Measurements from ENCODE around the gene TEX13A. TPM values are rescaled to one million over a fixed set of nuclear protein-coding genes. Genes with fewer than 3 reads are reported as not detected.

The TEX13A gene
- total RNA-seq, 1 experiment from 2014 or later = not detected

GRCh38 chrX:105221374-105221773 lies 880 bp upstream of the TEX13A start:
- DNase-seq (ENCODE audit: low read depth, low spot score) (no peak), ATAC-seq (no peak)
- no TSS peak for BruUV-seq (replicated peaks)
- Histone ChIP-seq H3K27ac (ENCODE audit: low read length) (no peak overlapping the region), H3K4me3 (ENCODE audit: low read depth in 2 of 2, low read length in 2 of 2) (no peak overlapping the region), H3K27me3 (ENCODE audit: control insufficient read depth, insufficient read depth, low read length) (no peaks in the 10 kb centered on the region), H3K4me1 (ENCODE audit: control insufficient read depth, insufficient read depth, low read length) (no peaks in the 10 kb centered on the region), H3K36me3 (ENCODE audit: control insufficient read depth, insufficient read depth, low read length) (no peaks in the 10 kb centered on the region), H3K9me3 (ENCODE audit: control insufficient read depth, insufficient read depth, low read depth, low read length) (no peaks in the 10 kb centered on the region)
- TF ChIP-seq, protein P1, sequence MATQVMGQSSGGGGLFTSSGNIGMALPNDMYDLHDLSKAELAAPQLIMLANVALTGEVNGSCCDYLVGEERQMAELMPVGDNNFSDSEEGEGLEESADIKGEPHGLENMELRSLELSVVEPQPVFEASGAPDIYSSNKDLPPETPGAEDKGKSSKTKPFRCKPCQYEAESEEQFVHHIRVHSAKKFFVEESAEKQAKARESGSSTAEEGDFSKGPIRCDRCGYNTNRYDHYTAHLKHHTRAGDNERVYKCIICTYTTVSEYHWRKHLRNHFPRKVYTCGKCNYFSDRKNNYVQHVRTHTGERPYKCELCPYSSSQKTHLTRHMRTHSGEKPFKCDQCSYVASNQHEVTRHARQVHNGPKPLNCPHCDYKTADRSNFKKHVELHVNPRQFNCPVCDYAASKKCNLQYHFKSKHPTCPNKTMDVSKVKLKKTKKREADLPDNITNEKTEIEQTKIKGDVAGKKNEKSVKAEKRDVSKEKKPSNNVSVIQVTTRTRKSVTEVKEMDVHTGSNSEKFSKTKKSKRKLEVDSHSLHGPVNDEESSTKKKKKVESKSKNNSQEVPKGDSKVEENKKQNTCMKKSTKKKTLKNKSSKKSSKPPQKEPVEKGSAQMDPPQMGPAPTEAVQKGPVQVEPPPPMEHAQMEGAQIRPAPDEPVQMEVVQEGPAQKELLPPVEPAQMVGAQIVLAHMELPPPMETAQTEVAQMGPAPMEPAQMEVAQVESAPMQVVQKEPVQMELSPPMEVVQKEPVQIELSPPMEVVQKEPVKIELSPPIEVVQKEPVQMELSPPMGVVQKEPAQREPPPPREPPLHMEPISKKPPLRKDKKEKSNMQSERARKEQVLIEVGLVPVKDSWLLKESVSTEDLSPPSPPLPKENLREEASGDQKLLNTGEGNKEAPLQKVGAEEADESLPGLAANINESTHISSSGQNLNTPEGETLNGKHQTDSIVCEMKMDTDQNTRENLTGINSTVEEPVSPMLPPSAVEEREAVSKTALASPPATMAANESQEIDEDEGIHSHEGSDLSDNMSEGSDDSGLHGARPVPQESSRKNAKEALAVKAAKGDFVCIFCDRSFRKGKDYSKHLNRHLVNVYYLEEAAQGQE (IDR thresholded peaks at IDR 0.05; ENCODE audit: insufficient read depth in 1 of 2, low read depth in 2 of 2, low read length in 1 of 2) = no peak
- no peak for TF ChIP-seq TCF7L2 (IDR thresholded peaks at IDR 0.05; ENCODE audit: low read depth, low read length)
- no peak for TF ChIP-seq CTCF (IDR thresholded peaks at IDR 0.05)
- no peak for TF ChIP-seq SIN3A (IDR thresholded peaks at IDR 0.05; ENCODE audit: borderline replicate concordance, insufficient read depth, low read depth, low read length)
- TF ChIP-seq POLR2AphosphoS5 (IDR thresholded peaks at IDR 0.05; ENCODE audit: low read depth, low read length) = no peak
- POLR2A ChIA-PET = no interaction called here
- CTCF ChIA-PET = no interaction called here
- intact Hi-C loops (cut with micrococcal nuclease; ENCODE audit: unreplicated experiment) = no loop called here
- in situ Hi-C loops (cut with HindIII; ENCODE audit: low pct_unique_long_range_greater_than_20kb, low sequenced_read_pairs) = no loop called here

GRCh38 chrX:105219454-105220401 lies 766 bp downstream of the TEX13A start:
- H3K27ac ChIP-seq (ENCODE audit: low read length) = no peak overlapping the region
- ATAC-seq (no peak), DNase-seq (ENCODE audit: low read depth, low spot score) (no peak)
- TF ChIP-seq SIN3A (IDR thresholded peaks at IDR 0.05; ENCODE audit: borderline replicate concordance, insufficient read depth, low read depth, low read length) (no peak), CTCF (IDR thresholded peaks at IDR 0.05) (no peak), TCF7L2 (IDR thresholded peaks at IDR 0.05; ENCODE audit: low read depth, low read length) (no peak), POLR2AphosphoS5 (IDR thresholded peaks at IDR 0.05; ENCODE audit: low read depth, low read length) (no peak)
- TF ChIP-seq, protein P1 (IDR thresholded peaks at IDR 0.05; ENCODE audit: insufficient read depth in 1 of 2, low read depth in 2 of 2, low read length in 1 of 2) = no peak
- intact Hi-C loops (cut with micrococcal nuclease; ENCODE audit: unreplicated experiment) (no loop called here), in situ Hi-C loops (cut with HindIII; ENCODE audit: low pct_unique_long_range_greater_than_20kb, low sequenced_read_pairs) (no loop called here)
- ChIA-PET POLR2A (interaction anchor here (0.6 kb wide), 1 partner anchor 673 kb away, joined by 14 read pairs; no protein-coding TSS in a partner anchor), CTCF (no interaction called here)
- no peaks in the 10 kb centered on the region for H3K36me3 ChIP-seq (ENCODE audit: control insufficient read depth, insufficient read depth, low read length)
- BruUV-seq (replicated peaks) = no TSS peak
- no peaks in the 10 kb centered on the region for H3K27me3 ChIP-seq (ENCODE audit: control insufficient read depth, insufficient read depth, low read length)
- no peaks in the 10 kb centered on the region for H3K9me3 ChIP-seq (ENCODE audit: control insufficient read depth, insufficient read depth, low read depth, low read length)
- no peak overlapping the region for H3K4me3 ChIP-seq (ENCODE audit: low read depth in 2 of 2, low read length in 2 of 2)
- no peaks in the 10 kb centered on the region for H3K4me1 ChIP-seq (ENCODE audit: control insufficient read depth, insufficient read depth, low read length)

All from Panc1 (cell line).